Spleen (tissue), 11 donors: ENCODE results near the gene MYO18B. TPM values are rescaled to one million over a fixed set of nuclear protein-coding genes. Genes with fewer than 3 reads are reported as not detected.

Source experiments
- DNase-seq: peaks from one replicate; pipeline ENCODE4 v3.0.0-alpha.2; 2020
- H3K27ac ChIP-seq, 8 donors: fragments of 200-600 bp; sonication (generic) in 7 of 8; 1 replicate in 4 of 8; 2 replicates in 4 of 8; pipeline versions ENCODE4 v1.5.0 to v1.8.0; 2016 to 2021; ENCODE audit warnings: inconsistent platforms in 4 of 8, mild to moderate bottlenecking in 4 of 8, moderate library complexity in 1 of 8
- H3K27me3 ChIP-seq, 7 donors: fragments of 200-600 bp; sonication (generic) in 6 of 7; replicated peaks in 1 of 7; 1 replicate in 4 of 7; 2 replicates in 3 of 7; pipeline versions ENCODE4 v1.5.0 to v1.8.0; 2016 to 2021; ENCODE audit warnings: inconsistent platforms in 3 of 7, mild to moderate bottlenecking in 1 of 7
- H3K36me3 ChIP-seq, 6 donors: fragments of 200-600 bp; sonication (generic) in 5 of 6; 1 replicate in 4 of 6; 2 replicates in 2 of 6; pipeline versions ENCODE4 v1.5.0 to v1.8.0; 2016 to 2021; ENCODE audit warnings: inconsistent platforms in 2 of 6
- H3K4me1 ChIP-seq, 6 donors: fragments of 200-600 bp; sonication (generic) in 5 of 6; 1 replicate in 3 of 6; 2 replicates in 3 of 6; pipeline versions ENCODE4 v1.5.0 to v1.8.0; 2016 to 2021; ENCODE audit warnings: inconsistent platforms in 3 of 6
- H3K4me3 ChIP-seq, 8 donors: fragments of 200-600 bp; sonication (generic) in 7 of 8; 1 replicate in 4 of 8; 2 replicates in 4 of 8; pipeline versions ENCODE4 v1.5.0 to v1.8.0; 2016 to 2021; ENCODE audit warnings: inconsistent platforms in 4 of 8, mild to moderate bottlenecking in 4 of 8, moderate library complexity in 2 of 8
- H3K9me3 ChIP-seq, 8 donors: fragments of 200-600 bp; sonication (generic) in 7 of 8; 1 replicate in 4 of 8; 2 replicates in 4 of 8; pipeline versions ENCODE4 v1.5.0 to v1.8.0; 2016 to 2021; ENCODE audit warnings: inconsistent platforms in 4 of 8
- CTCF ChIP-seq, 11 experiments: fragments of 200-600 bp in 7 of 11; fragments of 450-650 bp in 4 of 11; sonication (generic) in 4 of 11; IDR thresholded peaks in 8 of 11; conservative IDR thresholded peaks in 3 of 11; 1 replicate in 7 of 11; 2 replicates in 4 of 11; pipeline versions ENCODE4 v1.4.0 to v1.8.0; 2016 to 2021; ENCODE audit warnings: antibody characterized with exemption in 11 of 11, inconsistent platforms in 4 of 11, mild to moderate bottlenecking in 1 of 11
- POLR2A ChIP-seq, 3 donors: fragments of 450-650 bp; IDR thresholded peaks; one replicate each; pipeline ENCODE4 v1.5.1; 2017; ENCODE audit warnings: antibody characterized with exemption in 3 of 3, mild to moderate bottlenecking in 1 of 3
- POLR2AphosphoS5 ChIP-seq, 3 donors: sonication (generic); formaldehyde crosslinking; IDR thresholded peaks; one replicate each; pipeline ENCODE4 v1.5.1; 2017; ENCODE audit warnings: antibody characterized with exemption in 3 of 3
- WGBS, 5 donors: extraction: QIAGEN DNeasy Blood & Tissue Kit in 3 of 5; methylation state at CpG; one replicate each; pipeline versions ENCODE4 v1.1.5 to v1.1.7; 2013 to 2018; 5-methylcytosine and 5-hydroxymethylcytosine counted together
- intact Hi-C: fragments of 100-400 bp; cut with DNase I; formaldehyde crosslinking; loops from one replicate; pipeline ENCODE4 v1.15.0; 2023; ENCODE audit warnings: low total_unique reads
- polyA plus RNA-seq, 3 donors: library from polyadenylated mRNA; stranded (reverse); fragments of 200-250 nt; gene quantifications; one replicate each; pipeline ENCODE4 v1.2.1, GENCODE V29; 2013
- total RNA-seq, 7 donors: library from RNA; depleted of rRNA in 3 of 7; stranded (reverse); fragments of >200 nt in 3 of 7; fragmentation: NEBNext Ultra II Directional in 4 of 7; extraction: Animal tissue kit (Norgen Biotek cat#: 25700) in 4 of 7; gene quantifications; one replicate each; pipeline versions ENCODE4 v1.1.0 to v1.2.1, GENCODE V29; 2016 to 2021
- donor health status: healthy with polysubstance abuse.
- donor health status: DM: no; HTN: no; CAD: no; lungs with moderate emphysema.
- donor health status: DM: no; HTN: no; CAD: no.
- donor health status: Bipolar disorder and iron deficiency.
- donor health status: healthy.
- donor health status: DM: no; HTN: no; CAD: no.
- donor health status: DM: yes; HTN: yes; CAD: no.

The MYO18B gene
- total and polyA plus RNA-seq, 10 donors: under 0.01 to 0.79 (median 0.12) TPM

GRCh38 chr22:25729016-25729995 lies 12.7 kb upstream of the MYO18B start:
- Histone ChIP-seq H3K36me3 (peaks cover 0 to 12% (median 0%) of the 10 kb centered on the region in 6 donors), H3K9me3 (no peaks in the 10 kb centered on the region), H3K27me3 (no peaks in the 10 kb centered on the region), H3K4me1 (peaks cover 0 to 11% (median 9%) of the 10 kb centered on the region in 6 donors), H3K27ac (peak overlapping the region in 2 of 8 donors; percentile 6 to 27), H3K4me3 (no peak overlapping the region)
- intact Hi-C loops: no loop called here
- DNase-seq: no peak
- WGBS, 5 donors: 60 to 69% (median 60%) methylated on average over 19 of the region's 19 CpGs
- TF ChIP-seq POLR2AphosphoS5 (IDR thresholded peaks at IDR 0.05) (peak in 2 of 3 donors; percentile 30 to 39), CTCF (IDR thresholded peaks at IDR 0.05 in 8 of 11, conservative IDR thresholded peaks at IDR 0.05 in 3 of 11) (no peak)

GRCh38 chr22:25735650-25736049 lies 6.3 kb upstream of the MYO18B start:
- 40 to 75% (median 57%) methylated on average over 2 of the region's 2 CpGs for WGBS, 5 donors
- TF ChIP-seq POLR2AphosphoS5 (IDR thresholded peaks at IDR 0.05): no peak
- no peak for TF ChIP-seq CTCF (IDR thresholded peaks at IDR 0.05 in 8 of 11, conservative IDR thresholded peaks at IDR 0.05 in 3 of 11)
- no peak for TF ChIP-seq POLR2A (IDR thresholded peaks at IDR 0.05)
- intact Hi-C loops: no loop called here
- DNase-seq: no peak
- H3K4me1 ChIP-seq: peaks cover 0 to 5% (median 0%) of the 10 kb centered on the region in 6 donors
- H3K9me3 ChIP-seq: no peaks in the 10 kb centered on the region
- H3K27me3 ChIP-seq: peaks cover 0 to 9% (median 0%) of the 10 kb centered on the region in 7 donors
- H3K4me3 ChIP-seq: no peak overlapping the region
- H3K36me3 ChIP-seq: no peaks in the 10 kb centered on the region
- H3K27ac ChIP-seq: no peak overlapping the region

- Histone ChIP-seq H3K36me3 (no peaks in the 10 kb centered on the region), H3K27me3 (peaks cover 0 to 11% (median 0%) of the 10 kb centered on the region in 7 donors), H3K4me1 (peaks cover 0 to 5% (median 0%) of the 10 kb centered on the region in 6 donors), H3K4me3 (no peak overlapping the region), H3K9me3 (no peaks in the 10 kb centered on the region), H3K27ac (no peak overlapping the region)
- no peak for TF ChIP-seq CTCF (IDR thresholded peaks at IDR 0.05 in 8 of 11, conservative IDR thresholded peaks at IDR 0.05 in 3 of 11)
- TF ChIP-seq POLR2A (IDR thresholded peaks at IDR 0.05): no peak
- no peak for TF ChIP-seq POLR2AphosphoS5 (IDR thresholded peaks at IDR 0.05)
- intact Hi-C loops: no loop called here
- 25 to 47% (median 40%) methylated on average over 9 of the region's 9 CpGs for WGBS, 5 donors
- no peak for DNase-seq
These were observed 5.5 kb upstream of the MYO18B start for GRCh38 chr22:25736378-25737011.
